IPS-18c (cell line): ENCODE results near the gene PODXL2.

ENCODE experiments used
- H3K4me3 ChIP-seq: 2 replicates; pipeline ENCODE4 v1.7.0; 2013; ENCODE audit warnings: low read depth, mild to moderate bottlenecking, low read length, moderate library complexity; ENCODE audit not compliant: insufficient read depth
- H3K9me3 ChIP-seq: one replicate; pipeline ENCODE4 v1.6.1; 2013; ENCODE audit warnings: mild to moderate bottlenecking, low read length, moderate library complexity; ENCODE audit not compliant: control insufficient read depth, insufficient read depth

The PODXL2 gene

DNA sequence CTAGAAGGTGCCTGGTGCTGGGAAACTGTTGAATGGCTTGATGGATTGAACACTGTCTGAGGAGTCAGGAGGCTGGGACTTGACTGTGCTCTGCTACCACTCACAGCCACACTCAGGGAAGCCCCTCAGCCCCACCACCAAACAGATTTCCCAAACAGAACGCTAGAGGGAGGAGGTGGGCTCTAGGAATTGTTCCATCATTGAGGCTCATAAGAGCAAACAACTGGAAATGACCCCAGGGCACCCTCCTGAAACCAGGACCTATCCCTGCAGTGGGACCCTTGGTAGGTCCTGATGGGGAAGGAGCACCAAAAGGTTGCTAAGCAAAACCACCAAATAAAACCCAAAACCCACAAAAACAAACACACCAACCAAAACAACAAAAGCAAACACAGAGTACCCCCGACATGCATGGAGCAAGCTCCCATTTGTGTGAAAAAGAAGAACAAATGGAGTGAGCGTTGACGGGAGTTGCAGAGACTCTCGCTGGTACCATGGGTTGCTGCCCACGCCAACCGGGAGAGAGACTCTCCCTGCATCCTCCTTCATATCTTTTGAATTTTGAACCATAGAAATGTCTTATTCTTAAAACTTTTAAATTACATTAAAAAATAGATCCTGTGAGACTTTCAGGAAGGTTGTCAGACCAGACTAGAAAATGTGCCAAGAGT, 89.4 kb downstream of the PODXL2 start:
- H3K9me3 ChIP-seq, result peaks cover 10% of the 10 kb centered on the region
- H3K4me3 ChIP-seq, result no peak overlapping the region

DNA sequence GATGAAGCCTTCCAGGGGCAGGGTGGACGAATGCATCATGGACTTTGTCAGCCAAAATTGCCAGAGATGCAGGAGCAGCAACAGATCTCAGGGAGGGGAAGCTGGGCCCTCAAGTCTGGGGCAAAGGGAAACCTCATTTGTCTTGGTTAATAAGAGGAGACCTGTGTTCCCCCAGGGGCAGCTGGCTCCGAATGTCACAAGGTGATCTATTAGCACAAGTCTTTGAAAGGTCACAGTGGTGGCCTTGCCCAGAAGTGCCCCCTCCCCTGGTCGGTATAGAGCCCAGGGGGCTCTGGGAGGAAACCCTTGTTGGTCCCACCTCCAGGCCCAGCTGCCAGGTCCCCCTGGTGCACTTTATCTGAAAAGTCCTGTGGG, 89.9 kb downstream of the PODXL2 start:
- no peak overlapping the region for H3K4me3 ChIP-seq
- peaks cover 10% of the 10 kb centered on the region for H3K9me3 ChIP-seq

DNA sequence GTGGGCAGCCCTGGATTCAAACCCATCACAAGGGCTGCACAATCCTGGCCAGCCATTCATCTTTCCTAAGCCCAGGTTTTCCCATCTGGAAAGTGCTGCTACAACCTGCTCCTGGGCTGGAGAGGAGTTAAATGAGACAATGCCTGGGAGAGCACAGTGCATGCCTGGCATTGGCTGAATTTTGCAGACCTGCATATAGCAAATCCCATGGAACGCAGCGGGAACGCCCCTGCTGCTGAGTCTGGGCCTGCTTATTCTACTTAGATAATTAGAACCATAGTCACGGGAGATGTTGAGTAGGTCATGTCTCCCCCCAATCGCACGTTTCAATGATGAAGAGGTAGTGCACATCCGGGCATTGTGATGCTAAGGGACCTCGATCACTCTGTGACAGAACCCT, 90.4 kb downstream of the PODXL2 start:
- Histone ChIP-seq H3K9me3 (peaks cover 10% of the 10 kb centered on the region), H3K4me3 (no peak overlapping the region)

DNA sequence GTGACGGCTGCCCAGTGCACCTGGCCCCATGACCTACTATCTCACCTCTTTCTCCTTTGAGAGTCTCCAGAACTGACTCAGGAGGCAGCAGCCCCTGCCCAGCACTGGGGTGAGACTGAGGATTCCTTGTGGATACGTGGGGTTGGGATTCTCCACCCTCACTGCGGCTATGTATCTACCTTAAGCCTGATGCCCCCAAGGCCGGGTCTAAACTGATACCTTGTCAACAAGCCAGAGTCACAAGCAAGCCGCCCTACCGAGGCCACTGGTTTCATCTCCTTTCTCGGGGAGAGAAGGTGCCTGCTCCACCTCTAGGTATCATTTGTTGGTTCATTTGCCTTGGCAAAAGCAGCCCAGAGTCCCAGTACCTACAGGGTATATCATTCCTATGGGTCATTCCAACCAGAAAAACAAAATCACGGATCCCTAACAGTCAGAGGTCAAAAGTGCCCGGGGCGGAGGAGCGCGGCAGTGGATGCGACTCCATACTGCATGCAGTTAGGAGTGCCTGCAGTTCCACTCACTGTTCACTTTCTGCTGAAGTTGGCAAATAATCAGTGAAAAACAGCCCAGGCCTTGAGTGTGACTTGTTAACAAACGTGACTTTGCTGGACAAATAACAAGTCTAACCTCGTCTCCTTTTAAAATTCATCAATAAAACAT, 91.3 kb downstream of the PODXL2 start:
- Histone ChIP-seq H3K4me3 (no peak overlapping the region), H3K9me3 (peaks cover 10% of the 10 kb centered on the region)

DNA sequence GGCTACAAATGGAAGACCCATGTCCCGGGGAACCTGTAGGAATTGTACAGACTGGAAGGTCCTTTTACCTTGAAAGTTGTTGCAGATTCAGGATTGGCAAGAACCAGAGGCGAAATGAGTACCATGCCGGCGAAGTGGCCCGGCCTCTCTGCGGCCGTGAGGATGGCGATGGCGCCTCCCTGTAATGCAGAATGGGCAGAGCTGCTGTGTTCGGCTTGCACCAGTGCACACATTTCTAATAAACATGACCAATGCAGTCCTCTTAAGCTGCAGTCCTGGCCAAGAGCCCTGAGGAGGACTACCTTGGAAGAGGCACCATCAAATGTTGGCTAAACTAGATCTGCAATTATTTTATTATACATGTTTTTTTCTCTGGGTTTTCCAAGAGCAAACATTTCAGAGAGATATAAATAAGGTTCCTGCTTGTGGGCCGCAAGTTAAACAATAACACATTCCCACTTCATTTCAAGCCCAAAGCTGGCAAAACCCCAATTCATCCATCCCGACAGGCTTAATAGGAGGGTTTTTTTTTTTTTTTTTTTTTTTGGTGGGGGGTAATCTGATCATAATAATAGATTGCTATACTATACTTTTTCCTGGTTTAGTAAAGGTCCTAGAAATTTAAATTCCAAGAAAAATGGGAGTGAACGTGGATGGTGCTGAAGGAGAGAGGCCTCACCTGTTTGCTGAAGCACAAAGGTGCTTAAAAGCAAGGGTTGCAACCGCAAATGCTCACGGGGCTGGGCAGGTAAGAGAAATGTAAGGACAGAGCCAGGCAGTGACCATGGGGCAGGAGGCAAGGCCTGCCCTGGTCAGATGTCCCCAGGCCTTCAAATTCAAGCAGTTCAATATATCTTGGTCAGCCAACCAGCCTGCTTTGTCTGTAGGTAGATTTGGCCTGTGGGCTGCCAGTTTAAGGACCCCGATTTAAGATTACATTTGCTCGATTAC, 92.3 kb downstream of the PODXL2 start:
- Histone ChIP-seq H3K4me3 (no peak overlapping the region), H3K9me3 (peaks cover 10% of the 10 kb centered on the region)

DNA sequence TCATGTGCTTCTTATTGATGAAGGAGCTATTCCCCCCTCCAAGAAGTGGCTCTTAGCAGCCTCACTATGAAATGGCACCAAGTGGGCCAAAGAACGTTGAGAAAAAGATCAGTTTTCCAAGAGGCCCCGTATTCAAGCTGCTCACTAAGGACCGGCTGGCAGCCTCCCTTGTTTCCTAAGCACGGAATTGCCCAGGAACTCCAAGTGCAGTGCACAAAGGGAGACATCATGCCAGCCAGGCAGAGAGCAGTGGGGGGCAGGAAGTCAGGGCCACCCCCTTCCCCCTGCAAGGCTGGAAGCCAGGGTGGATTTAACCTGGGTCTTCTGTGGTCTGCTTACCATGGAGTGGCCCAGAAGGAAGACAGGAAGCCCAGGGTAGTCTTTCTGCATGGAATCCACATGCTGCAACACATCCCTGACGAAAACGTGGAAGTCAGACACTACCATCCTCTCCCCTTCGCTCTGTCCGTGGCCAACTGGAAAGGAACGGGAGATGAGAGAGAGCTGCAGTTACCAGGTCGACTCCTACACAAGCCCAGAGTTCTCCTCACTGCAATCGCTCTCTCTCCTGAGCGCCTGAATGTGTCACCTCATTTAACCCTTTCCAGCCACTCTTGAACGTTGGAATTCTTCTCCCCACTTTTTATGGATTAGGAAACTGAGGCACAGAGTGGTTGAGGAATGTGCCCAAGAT, 93.3 kb downstream of the PODXL2 start:
- peak overlapping the region; percentile 17; the same call in 1 of the 2 replicates for H3K4me3 ChIP-seq
- peaks cover 10% of the 10 kb centered on the region for H3K9me3 ChIP-seq
